Body of pancreas (tissue), 4 donors: ENCODE results near the gene RABEP1.

ENCODE experiments used
- POLR2A ChIP-seq, 3 donors: fragments of 450-650 bp; IDR thresholded peaks; one replicate each; pipeline ENCODE4 v1.6.1; 2016; ENCODE audit warnings: antibody characterized with exemption in 3 of 3, mild to moderate bottlenecking in 2 of 3
- TF ChIP-seq, protein P1 (sequence below), 7 experiments: fragments of 450-650 bp in 4 of 7; fragments of 200-600 bp in 3 of 7; sonication (generic) in 3 of 7; IDR thresholded peaks; one replicate each; pipeline ENCODE4 v1.5.1; 2016 to 2019; ENCODE audit warnings: antibody characterized with exemption in 7 of 7

DNA sequence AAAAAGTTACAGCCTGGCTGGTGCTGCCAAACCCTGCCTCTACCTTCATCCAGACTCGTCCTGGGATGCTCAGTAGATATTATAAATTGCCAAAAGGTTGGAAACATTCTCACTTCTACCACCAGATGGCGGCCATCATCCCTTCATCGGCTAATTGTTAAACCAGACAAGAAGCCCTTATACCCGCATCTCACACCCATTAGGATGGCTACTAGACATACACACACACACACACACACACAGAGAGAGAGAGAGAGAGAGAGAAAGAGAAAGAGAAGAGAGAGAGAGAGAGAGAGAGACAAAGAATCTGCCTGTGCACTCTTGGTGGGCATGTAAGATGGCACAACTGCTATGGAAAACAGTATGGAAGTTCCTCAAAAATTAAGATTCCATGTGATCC lies 32.5 kb upstream of the RABEP1 start:
- no peak for TF ChIP-seq POLR2A (IDR thresholded peaks at IDR 0.05)
- TF ChIP-seq, protein P1, sequence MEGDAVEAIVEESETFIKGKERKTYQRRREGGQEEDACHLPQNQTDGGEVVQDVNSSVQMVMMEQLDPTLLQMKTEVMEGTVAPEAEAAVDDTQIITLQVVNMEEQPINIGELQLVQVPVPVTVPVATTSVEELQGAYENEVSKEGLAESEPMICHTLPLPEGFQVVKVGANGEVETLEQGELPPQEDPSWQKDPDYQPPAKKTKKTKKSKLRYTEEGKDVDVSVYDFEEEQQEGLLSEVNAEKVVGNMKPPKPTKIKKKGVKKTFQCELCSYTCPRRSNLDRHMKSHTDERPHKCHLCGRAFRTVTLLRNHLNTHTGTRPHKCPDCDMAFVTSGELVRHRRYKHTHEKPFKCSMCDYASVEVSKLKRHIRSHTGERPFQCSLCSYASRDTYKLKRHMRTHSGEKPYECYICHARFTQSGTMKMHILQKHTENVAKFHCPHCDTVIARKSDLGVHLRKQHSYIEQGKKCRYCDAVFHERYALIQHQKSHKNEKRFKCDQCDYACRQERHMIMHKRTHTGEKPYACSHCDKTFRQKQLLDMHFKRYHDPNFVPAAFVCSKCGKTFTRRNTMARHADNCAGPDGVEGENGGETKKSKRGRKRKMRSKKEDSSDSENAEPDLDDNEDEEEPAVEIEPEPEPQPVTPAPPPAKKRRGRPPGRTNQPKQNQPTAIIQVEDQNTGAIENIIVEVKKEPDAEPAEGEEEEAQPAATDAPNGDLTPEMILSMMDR (IDR thresholded peaks at IDR 0.05): peak; percentile 24 to 82 (median 63)
